GM21717 (cell line): ENCODE measurements around the gene WDR19.
"Not testable (repeated sequence)": the region's sequence is repeated elsewhere in the genome, so short reads cannot be mapped to it uniquely, and the experiment has no call there.

ENCODE experiments used
- ATAC-seq: cut with Tn5 transposase; IDR thresholded peaks from one replicate; pipeline ENCODE4 v1.9.1; 2021; ENCODE audit warnings: mild to moderate bottlenecking, moderate library complexity; ENCODE audit not compliant: unreplicated experiment

Gene WDR19

DNA sequence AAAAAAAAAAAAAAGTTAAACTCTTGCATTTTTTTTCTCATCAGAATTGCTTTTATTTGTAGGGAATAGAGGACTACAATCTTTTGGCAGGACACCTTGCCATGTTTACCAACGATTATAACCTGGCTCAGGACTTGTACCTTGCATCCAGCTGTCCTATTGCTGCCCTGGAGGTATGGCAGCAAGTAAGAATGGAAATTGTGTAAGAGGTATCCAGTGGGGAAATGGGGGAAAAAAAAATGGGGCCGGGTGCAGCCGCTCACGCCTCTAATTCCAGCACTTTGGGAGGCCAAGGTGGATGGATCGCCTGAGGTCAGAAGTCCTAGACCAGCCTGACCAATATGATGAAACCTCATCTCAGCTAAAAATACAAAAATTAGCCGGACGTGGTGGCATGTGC, 49.8 kb downstream of the WDR19 start:
- ATAC-seq, result no peak

GRCh38 chr4:39233114-39233513, 50.8 kb downstream of the WDR19 start:
- no peak for ATAC-seq

GRCh38 chr4:39233783-39234182, 51.5 kb downstream of the WDR19 start:
- ATAC-seq, result no peak

DNA sequence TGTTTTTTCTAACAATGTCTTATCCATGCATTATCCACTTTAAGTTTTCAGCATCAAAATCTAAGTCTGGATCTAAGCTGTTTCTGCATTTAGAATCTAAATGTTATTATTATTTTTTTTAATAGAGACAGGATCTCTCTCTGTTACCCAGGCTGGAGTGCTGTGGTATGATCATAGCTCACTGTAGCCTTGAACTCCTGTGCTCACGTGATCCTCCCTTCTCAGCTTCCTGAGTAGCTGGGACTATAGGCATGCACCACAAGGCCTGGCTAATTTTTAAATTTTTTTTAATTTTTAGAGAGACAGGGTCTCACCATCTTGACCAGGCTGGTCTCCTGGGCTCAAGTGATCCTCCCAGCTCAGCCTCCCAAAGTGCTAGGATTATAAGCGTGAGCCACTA, 52.7 kb downstream of the WDR19 start:
- ATAC-seq, result no peak

GRCh38 chr4:39235696-39236095, 53.4 kb downstream of the WDR19 start:
- ATAC-seq, result no peak

DNA sequence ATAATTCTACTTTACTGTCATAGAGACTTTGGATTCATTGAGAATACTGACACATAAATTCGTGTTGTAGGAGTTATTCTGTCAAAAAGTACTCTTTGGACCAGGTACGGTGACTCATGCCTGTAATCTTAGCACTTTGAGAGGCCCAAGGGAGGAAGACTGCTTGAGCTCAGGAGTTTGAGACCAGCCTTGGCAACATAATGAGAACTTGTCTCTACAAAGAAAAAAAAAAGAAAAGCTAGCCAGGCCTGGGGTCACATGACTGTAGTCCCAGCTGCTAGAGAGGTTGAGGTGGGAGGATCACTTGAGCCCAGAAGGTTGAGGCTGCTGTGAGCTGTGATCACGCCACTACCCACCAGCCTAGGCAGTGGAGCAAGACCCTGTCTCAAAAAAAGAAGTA, 54.9 kb downstream of the WDR19 start:
- ATAC-seq, result no peak

- ATAC-seq, result no peak
Observed at GRCh38 chr4:39243462-39243861, 61.1 kb downstream of the WDR19 start.

DNA sequence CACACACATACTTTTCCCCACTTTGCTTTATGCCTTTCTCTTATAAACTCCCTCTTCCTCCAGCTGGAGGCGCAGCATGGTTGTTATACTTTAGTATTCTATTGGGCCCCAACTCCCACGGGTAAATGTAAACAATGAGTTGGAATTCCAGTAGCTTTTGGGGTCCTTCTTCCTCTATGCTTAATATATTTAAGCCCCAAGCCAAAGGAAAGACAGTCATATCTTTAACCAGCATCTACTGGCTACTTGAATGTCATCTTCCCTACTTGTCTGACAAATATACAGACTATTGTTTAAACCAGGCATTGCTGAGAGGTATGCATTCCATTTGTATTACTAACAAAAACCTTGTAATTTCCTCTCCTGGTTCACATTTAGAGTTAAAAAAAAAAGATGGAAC, 72.9 kb downstream of the WDR19 start:
- no peak for ATAC-seq

GRCh38 chr4:39255871-39256270, 73.5 kb downstream of the WDR19 start:
- no peak for ATAC-seq

GRCh38 chr4:39256436-39256835, 74.1 kb downstream of the WDR19 start:
- no peak for ATAC-seq

GRCh38 chr4:39259571-39260330, 77.4 kb downstream of the WDR19 start:
- no peak for ATAC-seq

GRCh38 chr4:39263895-39264294, 81.6 kb downstream of the WDR19 start:
- ATAC-seq, result no peak

DNA sequence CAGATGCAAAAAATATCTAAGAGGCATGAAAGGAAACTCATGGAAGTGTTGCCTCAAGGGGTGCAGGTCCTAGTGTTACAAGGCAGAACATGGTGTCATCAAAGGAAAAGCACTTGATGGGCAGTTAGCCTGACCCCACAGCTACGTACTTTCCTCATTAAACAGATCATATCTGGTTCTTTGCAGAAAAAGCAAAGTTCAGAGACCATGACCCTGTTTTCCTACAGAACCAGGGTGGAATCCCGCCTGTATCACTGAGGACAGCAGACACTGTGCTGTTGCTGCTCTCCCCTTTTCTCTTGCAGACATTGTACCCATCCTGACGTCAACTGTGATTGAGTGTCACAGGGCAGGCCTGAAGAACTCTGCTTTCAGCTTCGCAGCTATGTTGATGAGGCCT, 92.2 kb downstream of the WDR19 start:
- ATAC-seq, result no peak

GRCh38 chr4:39277661-39278060, 95.3 kb downstream of the WDR19 start:
- ATAC-seq, result not testable (repeated sequence)

GRCh38 chr4:39278476-39278875, 96.1 kb downstream of the WDR19 start:
- no peak for ATAC-seq

DNA sequence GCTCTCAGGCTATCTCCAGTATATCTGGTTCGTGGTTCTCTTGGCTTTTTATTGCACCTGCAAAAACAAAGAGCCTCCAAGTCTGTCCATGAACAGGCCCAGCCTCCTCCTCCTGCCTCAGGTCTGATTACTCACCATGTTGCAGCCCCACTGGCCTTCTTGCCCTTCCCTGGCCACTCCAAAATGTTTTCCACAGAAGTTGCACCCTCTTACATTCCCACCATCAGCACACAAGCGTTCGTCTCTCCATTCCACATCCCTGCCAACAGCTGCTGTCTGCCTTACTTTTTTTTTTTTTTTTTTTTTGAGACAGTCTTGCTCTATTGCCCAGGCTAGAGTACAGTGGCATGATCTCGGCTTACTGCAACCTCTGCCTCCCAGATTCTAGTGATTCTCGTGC, 97.1 kb downstream of the WDR19 start:
- ATAC-seq, result no peak

- ATAC-seq, result no peak
Observed at GRCh38 chr4:39280770-39281169, 98.4 kb downstream of the WDR19 start.

DNA sequence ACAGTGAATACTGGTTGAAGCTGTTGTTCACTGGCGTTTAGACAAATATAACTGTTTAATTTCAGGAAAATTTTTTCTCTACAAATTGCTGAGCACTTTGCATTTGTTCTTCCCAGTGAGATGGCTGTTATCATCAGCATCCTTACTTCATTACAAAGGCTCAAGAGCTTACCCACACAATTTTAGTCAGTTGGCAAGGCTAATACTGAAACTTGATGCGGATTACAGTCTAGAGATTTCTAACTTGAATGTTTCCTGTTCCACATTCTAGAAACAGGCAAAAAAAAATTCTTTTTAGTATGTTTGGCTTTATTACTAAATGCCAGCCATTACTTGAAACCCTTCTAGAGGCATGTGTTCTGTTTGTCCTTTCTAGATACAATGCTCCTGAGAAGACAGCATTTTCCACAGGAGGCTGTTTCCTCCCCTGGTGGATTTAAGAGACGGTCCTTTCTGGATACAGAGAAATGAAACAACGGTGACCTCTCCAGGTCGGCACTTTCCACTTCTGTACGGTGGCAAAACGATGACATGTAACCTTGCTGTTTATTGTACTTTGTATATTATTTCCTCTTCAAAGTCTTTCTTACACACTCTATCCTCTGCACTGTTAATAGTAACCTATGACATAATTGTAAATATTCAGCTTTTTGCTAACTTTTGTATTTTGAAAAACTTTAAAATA, 102.9 kb downstream of the WDR19 start:
- ATAC-seq, result no peak

GRCh38 chr4:39285853-39286252, 103.5 kb downstream of the WDR19 start:
- no peak for ATAC-seq

DNA sequence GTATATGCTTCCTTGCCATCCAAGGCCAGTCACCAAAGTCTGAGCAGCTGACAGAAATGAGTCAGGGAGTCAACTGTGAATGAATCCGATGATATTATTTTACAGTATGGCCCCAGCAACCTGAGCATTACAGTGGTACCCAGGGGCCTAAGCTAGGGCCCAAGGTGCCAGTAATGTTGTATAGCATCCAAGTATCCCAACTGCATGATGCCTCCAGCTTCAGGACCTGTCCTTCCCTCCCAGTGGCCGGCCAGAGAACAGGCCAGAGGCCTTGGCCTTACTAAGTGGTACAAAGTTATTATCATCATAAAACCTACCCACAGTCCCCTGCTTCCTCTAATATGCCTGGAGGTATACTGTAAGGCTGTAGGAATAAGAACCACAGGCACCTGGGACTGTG, 103.9 kb downstream of the WDR19 start:
- no peak for ATAC-seq

- no peak for ATAC-seq
Observed at GRCh38 chr4:39287223-39287622, 104.9 kb downstream of the WDR19 start.

DNA sequence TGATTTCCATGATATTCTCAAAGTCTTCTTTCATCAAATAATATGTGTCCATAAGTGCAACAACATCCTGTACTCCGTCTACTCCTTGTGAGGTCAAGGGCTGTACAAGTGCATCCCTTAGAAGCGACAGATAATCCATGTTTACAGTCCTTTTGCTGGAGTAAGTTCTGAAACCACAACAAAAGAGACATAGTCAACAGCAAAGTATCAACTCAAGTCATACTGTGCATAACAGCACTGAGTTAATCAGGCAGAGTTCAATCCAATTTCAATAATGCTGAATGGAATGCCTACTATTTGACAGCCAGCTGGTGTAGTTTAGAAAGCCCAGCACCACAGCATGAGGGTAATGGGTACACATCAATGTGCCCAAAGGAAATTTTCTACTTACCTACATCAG, 109.4 kb downstream of the WDR19 start:
- ATAC-seq, result no peak

GRCh38 chr4:39292433-39292832, 110.1 kb downstream of the WDR19 start:
- ATAC-seq, result not testable (repeated sequence)
